ENCODE measurements around the gene KCNMB2. TPM values are rescaled to one million over a fixed set of nuclear protein-coding genes. Genes with fewer than 3 reads are reported as not detected.

Gene KCNMB2
- polyA plus RNA-seq, 2 of the 4 experiments (the other 2 are of a cell fraction), result not detected

- POLR2A ChIA-PET, result no interaction called here
- Histone ChIP-seq H3K4me3 (no peak overlapping the region), H3K27ac (no peak overlapping the region), H3K9me3 (no peaks in the 10 kb centered on the region), H3K4me1 (no peaks in the 10 kb centered on the region), H3K4me2 (no peak overlapping the region)
- DNase-seq (ENCODE audit: low read depth in 1 of 2, low spot score in 1 of 2) (no peak), ATAC-seq (no peak), FAIRE-seq (no peak)
- 22% methylated on average over 3 of the region's 3 CpGs for WGBS (ENCODE audit: missing lambda C conversion rate)
- CTCF ChIA-PET, result no interaction called here
- TF ChIP-seq FOSB (CRISPR knock-in tag; IDR thresholded peaks at IDR 0.05) (no peak), MAZ (IDR thresholded peaks at IDR 0.05; ENCODE audit: borderline replicate concordance, low read depth, low read length) (no peak), FOSL2 (IDR thresholded peaks at IDR 0.05) (no peak), FOSL2 (CRISPR knock-in tag; IDR thresholded peaks at IDR 0.05) (no peak), SREBF2 (IDR thresholded peaks at IDR 0.05) (no peak), RFX5 (IDR thresholded peaks at IDR 0.05) (no peak), ZFP36 (IDR thresholded peaks at IDR 0.05; ENCODE audit: borderline replicate concordance, partially characterized antibody) (no peak), HES2 (IDR thresholded peaks at IDR 0.05) (no peak), MAX (IDR thresholded peaks at IDR 0.05) (no peak), ELK1 (IDR thresholded peaks at IDR 0.05; ENCODE audit: low read depth, low read length) (no peak), MYC (IDR thresholded peaks at IDR 0.05; ENCODE audit: borderline replicate concordance, low read length) (no peak), CBX8 (IDR thresholded peaks at IDR 0.05) (no peak), ZSCAN20 (CRISPR knock-in tag; IDR thresholded peaks at IDR 0.05) (no peak), E2F6 (IDR thresholded peaks at IDR 0.05; ENCODE audit: borderline replicate concordance, low read depth) (no peak), NPAS2 (CRISPR knock-in tag; IDR thresholded peaks at IDR 0.05; ENCODE audit: borderline replicate concordance) (no peak), REST (IDR thresholded peaks at IDR 0.05) (no peak), TFCP2L1 (CRISPR knock-in tag; IDR thresholded peaks at IDR 0.05) (no peak), JUNB (IDR thresholded peaks at IDR 0.05) (no peak), HDAC2 (IDR thresholded peaks at IDR 0.05) (no peak)
These were observed 24.5 kb downstream of the KCNMB2 start for GRCh38 chr3:178560759-178561158.

- Histone ChIP-seq H3K27ac (no peak overlapping the region), H3K4me3 (no peak overlapping the region), H3K4me2 (no peak overlapping the region), H3K9me3 (no peaks in the 10 kb centered on the region), H3K4me1 (no peaks in the 10 kb centered on the region)
- no peak for ATAC-seq
- DNase-seq (ENCODE audit: low read depth in 1 of 2, low spot score in 1 of 2), result no peak
- POLR2A ChIA-PET, result no interaction called here
- CTCF ChIA-PET, result no interaction called here
- 37% methylated on average over 4 of the region's 4 CpGs for WGBS (ENCODE audit: missing lambda C conversion rate)
- TF ChIP-seq FOXS1 (CRISPR knock-in tag; IDR thresholded peaks at IDR 0.05), result no peak
- TF ChIP-seq BCL3 (IDR thresholded peaks at IDR 0.05), result no peak
- TF ChIP-seq JUN (IDR thresholded peaks at IDR 0.05), result no peak
- TF ChIP-seq HOXA7 (CRISPR knock-in tag; IDR thresholded peaks at IDR 0.05), result no peak
- peak; percentile 22 to 41; a peak in 2 of 4 replicates for TF ChIP-seq CEBPB (IDR thresholded peaks at IDR 0.05)
- TF ChIP-seq POLR2AphosphoS2 (conservative IDR thresholded peaks at IDR 0.05; ENCODE audit: low read length), result no peak
- TF ChIP-seq CBX8 (IDR thresholded peaks at IDR 0.05), result no peak
- FAIRE-seq, result no peak
These were observed 25.0 kb downstream of the KCNMB2 start for GRCh38 chr3:178561239-178561638.

Data from A549 (cell line).